Activated CD8-positive, alpha-beta T cell treated with anti-CD3 and anti-CD28 coated beads for 36 hours (primary cell): ENCODE data around the gene ARPP21. TPM values are rescaled to one million over a fixed set of nuclear protein-coding genes. Genes with fewer than 3 reads are reported as not detected.

Experiments used
- ATAC-seq: fragments of 200-7000 bp; cut with Tn5 transposase; one replicate; pipeline ENCODE4 v1.10.0; 2021; ENCODE audit warnings: mild to moderate bottlenecking, moderate library complexity
- CTCF ChIA-PET: fragments of 350-600 bp; sonication (Branson Sonifier 250); formaldehyde crosslinking; loops from one replicate; lab custom pipeline; 2021; ENCODE audit warnings: antibody characterized with exemption; lab: Charles Lee
- POLR2A ChIA-PET: fragments of 350-600 bp; sonication (Branson Sonifier 250); formaldehyde crosslinking; loops from one replicate; lab custom pipeline; 2021; ENCODE audit warnings: antibody characterized with exemption; lab: Charles Lee
- DNase-seq: peaks from one replicate; pipeline ENCODE4 v3.0.0-alpha.2; 2020
- H3K27ac Mint-ChIP-seq: one replicate; pipeline ENCODE4 v1.8.0; 2021; ENCODE audit warnings: mild to moderate bottlenecking, mixed read lengths
- H3K27me3 Mint-ChIP-seq: one replicate; pipeline ENCODE4 v1.8.0; 2021; ENCODE audit warnings: mixed read lengths
- H3K36me3 Mint-ChIP-seq: one replicate; pipeline ENCODE4 v1.8.0; 2021; ENCODE audit warnings: low read depth, mixed read lengths
- H3K4me1 Mint-ChIP-seq: one replicate; pipeline ENCODE4 v1.8.0; 2021; ENCODE audit warnings: low read depth, mixed read lengths
- H3K4me3 Mint-ChIP-seq: one replicate; pipeline ENCODE4 v1.8.0; 2021; ENCODE audit warnings: mild to moderate bottlenecking, moderate library complexity, mixed read lengths
- H3K9me3 Mint-ChIP-seq: one replicate; pipeline ENCODE4 v1.8.0; 2021; ENCODE audit warnings: mixed read lengths
- intact Hi-C: fragments of 100-400 bp; cut with micrococcal nuclease; formaldehyde crosslinking; loops from one replicate; pipeline ENCODE4 v1.10.0; 2022
- total RNA-seq, 2 experiments: library from RNA; stranded (reverse); gene quantifications; one replicate each; pipeline ENCODE4 v1.2.3, GENCODE V29; 2021
- TF ChIP-seq, protein P1 (sequence below): fragments of 200-600 bp; IDR thresholded peaks from one replicate; pipeline ENCODE4 v1.8.0; 2022; ENCODE audit warnings: antibody characterized with exemption, mild to moderate bottlenecking

Gene ARPP21
- total RNA-seq, 2 experiments from 2014 or later = not detected

DNA sequence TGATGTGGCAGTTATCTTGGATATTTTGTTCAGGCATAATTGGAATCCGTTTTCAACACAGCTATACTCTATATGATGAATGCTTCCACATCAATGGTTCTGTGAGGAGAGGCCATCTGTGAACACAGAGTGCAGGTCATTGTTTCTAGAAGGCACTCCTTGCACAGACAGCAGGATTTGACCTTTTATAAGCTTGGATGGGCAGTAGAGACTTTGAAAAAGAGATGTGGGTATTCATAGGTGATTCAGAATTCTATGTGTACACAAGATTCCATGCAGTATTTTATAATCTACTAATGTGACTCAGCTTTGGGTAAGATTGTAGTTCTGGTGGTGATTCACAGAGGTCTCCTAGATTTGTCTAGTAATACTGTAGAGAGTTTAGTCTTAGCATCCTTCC is 12.5 kb downstream of the ARPP21 start:
- Mint-ChIP-seq H3K4me3 (no peak overlapping the region), H3K9me3 (no peaks in the 10 kb centered on the region), H3K36me3 (no peaks in the 10 kb centered on the region), H3K27ac (no peak overlapping the region), H3K4me1 (peaks cover 2% of the 10 kb centered on the region), H3K27me3 (peaks cover 3% of the 10 kb centered on the region)
- DNase-seq (no peak), ATAC-seq (no peak)
- ChIA-PET POLR2A (no interaction called here), CTCF (no interaction called here)
- TF ChIP-seq, protein P1, sequence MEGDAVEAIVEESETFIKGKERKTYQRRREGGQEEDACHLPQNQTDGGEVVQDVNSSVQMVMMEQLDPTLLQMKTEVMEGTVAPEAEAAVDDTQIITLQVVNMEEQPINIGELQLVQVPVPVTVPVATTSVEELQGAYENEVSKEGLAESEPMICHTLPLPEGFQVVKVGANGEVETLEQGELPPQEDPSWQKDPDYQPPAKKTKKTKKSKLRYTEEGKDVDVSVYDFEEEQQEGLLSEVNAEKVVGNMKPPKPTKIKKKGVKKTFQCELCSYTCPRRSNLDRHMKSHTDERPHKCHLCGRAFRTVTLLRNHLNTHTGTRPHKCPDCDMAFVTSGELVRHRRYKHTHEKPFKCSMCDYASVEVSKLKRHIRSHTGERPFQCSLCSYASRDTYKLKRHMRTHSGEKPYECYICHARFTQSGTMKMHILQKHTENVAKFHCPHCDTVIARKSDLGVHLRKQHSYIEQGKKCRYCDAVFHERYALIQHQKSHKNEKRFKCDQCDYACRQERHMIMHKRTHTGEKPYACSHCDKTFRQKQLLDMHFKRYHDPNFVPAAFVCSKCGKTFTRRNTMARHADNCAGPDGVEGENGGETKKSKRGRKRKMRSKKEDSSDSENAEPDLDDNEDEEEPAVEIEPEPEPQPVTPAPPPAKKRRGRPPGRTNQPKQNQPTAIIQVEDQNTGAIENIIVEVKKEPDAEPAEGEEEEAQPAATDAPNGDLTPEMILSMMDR = no peak
- intact Hi-C loops = no loop called here

DNA sequence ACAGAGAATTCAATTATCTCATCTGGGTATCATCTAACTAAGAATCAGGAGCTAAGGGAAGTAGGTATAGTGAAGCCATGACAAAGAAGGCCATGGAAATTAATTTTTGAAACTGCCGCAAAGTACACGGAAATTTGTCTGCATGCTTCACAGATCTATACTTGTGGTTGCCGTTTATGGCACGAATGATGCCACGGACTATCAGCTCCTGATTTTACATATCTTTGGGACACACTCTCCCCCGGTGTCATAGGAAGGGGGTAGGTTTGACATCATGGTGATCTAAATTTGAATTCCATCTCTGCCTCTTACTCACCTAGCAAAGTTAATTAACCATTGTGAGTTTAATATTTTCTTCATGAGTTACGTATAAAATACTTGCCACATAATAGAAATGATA is 14.0 kb downstream of the ARPP21 start:
- ChIA-PET CTCF (no interaction called here), POLR2A (no interaction called here)
- ATAC-seq = no peak
- Mint-ChIP-seq H3K4me1 (peaks cover 2% of the 10 kb centered on the region), H3K4me3 (no peak overlapping the region), H3K27ac (no peak overlapping the region), H3K9me3 (no peaks in the 10 kb centered on the region), H3K27me3 (peaks cover 3% of the 10 kb centered on the region), H3K36me3 (no peaks in the 10 kb centered on the region)
- intact Hi-C loops = no loop called here
- TF ChIP-seq, protein P1 = no peak
- DNase-seq = no peak

DNA sequence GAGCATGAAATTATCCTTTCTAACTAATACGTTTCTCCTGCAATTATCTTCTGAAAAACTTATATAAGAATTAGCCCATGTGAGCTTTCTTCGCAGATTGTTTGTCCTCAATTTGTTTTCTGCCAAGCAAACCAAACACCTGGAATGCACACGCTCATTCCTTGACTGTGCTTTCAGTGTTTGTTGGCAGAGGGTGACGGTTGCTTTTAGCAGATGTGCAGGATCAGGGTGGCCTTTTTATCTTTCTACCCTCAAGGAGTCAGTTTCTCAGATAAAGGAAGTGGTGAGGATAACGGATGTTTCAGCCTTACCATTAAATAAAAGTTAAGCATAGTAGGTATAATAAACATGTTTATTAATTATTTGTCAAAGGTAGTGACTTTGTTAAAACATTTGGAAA is 15.2 kb downstream of the ARPP21 start:
- Mint-ChIP-seq H3K27ac (no peak overlapping the region), H3K4me3 (no peak overlapping the region), H3K4me1 (peaks cover 2% of the 10 kb centered on the region), H3K27me3 (peaks cover 3% of the 10 kb centered on the region), H3K36me3 (no peaks in the 10 kb centered on the region), H3K9me3 (no peaks in the 10 kb centered on the region)
- ChIA-PET POLR2A (no interaction called here), CTCF (no interaction called here)
- DNase-seq = no peak
- intact Hi-C loops = no loop called here
- no peak for ATAC-seq
- TF ChIP-seq, protein P1 = no peak

DNA sequence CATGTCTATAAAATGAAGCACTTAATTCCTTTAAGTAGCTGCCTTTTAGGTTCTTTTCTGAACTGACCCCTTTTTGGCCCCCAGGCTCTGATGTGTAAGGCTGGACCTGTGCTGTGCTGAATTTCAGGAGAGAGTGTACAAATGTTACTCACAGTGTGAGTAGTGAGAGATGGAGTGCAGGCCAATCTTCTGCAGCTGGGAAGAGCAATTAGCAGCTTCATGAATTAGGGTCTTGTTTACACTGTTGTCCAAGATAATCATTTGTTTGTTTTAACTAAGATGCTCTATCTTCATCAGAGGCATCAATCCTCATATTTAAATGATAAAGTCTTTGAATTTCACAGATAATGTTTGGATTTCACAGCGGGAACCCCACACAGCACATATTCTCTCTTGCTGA is 19.4 kb downstream of the ARPP21 start:
- CTCF ChIA-PET = no interaction called here
- DNase-seq (no peak), ATAC-seq (no peak)
- peaks cover 2% of the 10 kb centered on the region for H3K4me1 Mint-ChIP-seq
- POLR2A ChIA-PET = no interaction called here
- intact Hi-C loops = no loop called here
- no peaks in the 10 kb centered on the region for H3K36me3 Mint-ChIP-seq
- H3K4me3 Mint-ChIP-seq = no peak overlapping the region
- H3K27ac Mint-ChIP-seq = no peak overlapping the region
- H3K27me3 Mint-ChIP-seq = peaks cover 3% of the 10 kb centered on the region
- no peaks in the 10 kb centered on the region for H3K9me3 Mint-ChIP-seq
- TF ChIP-seq, protein P1 = no peak

DNA sequence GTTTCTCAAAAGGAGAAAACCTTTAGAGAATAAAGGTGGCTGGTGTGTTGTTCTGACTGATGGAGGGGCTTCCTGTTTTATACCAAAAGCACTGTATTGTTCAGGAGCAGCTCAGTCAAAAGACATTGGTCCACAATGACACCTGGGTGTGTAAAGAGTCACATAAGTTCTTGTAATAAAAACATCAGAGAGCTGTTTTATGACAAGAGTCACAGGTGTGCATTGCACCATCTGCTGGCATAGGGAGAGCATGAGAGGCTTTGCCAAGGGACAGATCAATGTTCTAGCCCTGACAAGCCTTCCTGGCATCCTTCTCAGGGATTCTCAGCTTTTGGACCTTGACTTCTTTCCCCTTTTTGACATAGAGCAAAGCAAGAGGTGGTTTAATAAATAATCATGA is 20.4 kb downstream of the ARPP21 start:
- DNase-seq = peak; percentile 16
- Mint-ChIP-seq H3K4me1 (no peaks in the 10 kb centered on the region), H3K4me3 (no peak overlapping the region), H3K9me3 (no peaks in the 10 kb centered on the region), H3K27ac (no peak overlapping the region), H3K27me3 (peaks cover 4% of the 10 kb centered on the region), H3K36me3 (no peaks in the 10 kb centered on the region)
- POLR2A ChIA-PET = interaction anchor here (0.6 kb wide), 1 partner anchor 108 kb away, joined by 3 read pairs; no protein-coding TSS in a partner anchor
- intact Hi-C loops = no loop called here
- TF ChIP-seq, protein P1 = no peak
- no peak for ATAC-seq
- CTCF ChIA-PET = interaction anchor here (0.9 kb wide), 1 partner anchor 28 kb away, joined by 3 read pairs; no protein-coding TSS in a partner anchor
